Left colon (tissue), 2 donors: ENCODE measurements around the gene SCAP. TPM values are rescaled to one million over a fixed set of nuclear protein-coding genes. Genes with fewer than 3 reads are reported as not detected.
A peak's percentile ranks its signal among the peaks of the same experiment; 100 is the strongest.

Experiments used
- ATAC-seq: fragments of 200-7000 bp; cut with Tn5 transposase; one replicate; pipeline ENCODE4 v1.9.1; 2020; ENCODE audit warnings: mild to moderate bottlenecking, moderate library complexity
- DNase-seq, 2 donors: peaks; one replicate each; pipeline ENCODE4 v3.0.0-alpha.2; 2020
- intact Hi-C, 2 donors: fragments of 100-400 bp; cut with DNase I in 1 of 2; cut with micrococcal nuclease in 1 of 2; formaldehyde crosslinking; loops; one replicate each; pipeline versions ENCODE4 v1.11.2 to v1.14.0; 2022; cut with DNase I, micrococcal nuclease
- total RNA-seq, 2 donors: library from RNA; stranded (reverse); fragmentation: NEBNext Ultra II Directional; extraction: Animal tissue kit (Norgen Biotek cat#: 25700); gene quantifications; one replicate each; pipeline ENCODE4 v1.2.1, GENCODE V29; 2021
- donor health status: DM: no; HTN: no; CAD: no.
- donor health status: DM: yes; HTN: yes; CAD: no.

Gene SCAP
- total RNA-seq, 2 donors from 2014 or later = 118 to 123 TPM

DNA sequence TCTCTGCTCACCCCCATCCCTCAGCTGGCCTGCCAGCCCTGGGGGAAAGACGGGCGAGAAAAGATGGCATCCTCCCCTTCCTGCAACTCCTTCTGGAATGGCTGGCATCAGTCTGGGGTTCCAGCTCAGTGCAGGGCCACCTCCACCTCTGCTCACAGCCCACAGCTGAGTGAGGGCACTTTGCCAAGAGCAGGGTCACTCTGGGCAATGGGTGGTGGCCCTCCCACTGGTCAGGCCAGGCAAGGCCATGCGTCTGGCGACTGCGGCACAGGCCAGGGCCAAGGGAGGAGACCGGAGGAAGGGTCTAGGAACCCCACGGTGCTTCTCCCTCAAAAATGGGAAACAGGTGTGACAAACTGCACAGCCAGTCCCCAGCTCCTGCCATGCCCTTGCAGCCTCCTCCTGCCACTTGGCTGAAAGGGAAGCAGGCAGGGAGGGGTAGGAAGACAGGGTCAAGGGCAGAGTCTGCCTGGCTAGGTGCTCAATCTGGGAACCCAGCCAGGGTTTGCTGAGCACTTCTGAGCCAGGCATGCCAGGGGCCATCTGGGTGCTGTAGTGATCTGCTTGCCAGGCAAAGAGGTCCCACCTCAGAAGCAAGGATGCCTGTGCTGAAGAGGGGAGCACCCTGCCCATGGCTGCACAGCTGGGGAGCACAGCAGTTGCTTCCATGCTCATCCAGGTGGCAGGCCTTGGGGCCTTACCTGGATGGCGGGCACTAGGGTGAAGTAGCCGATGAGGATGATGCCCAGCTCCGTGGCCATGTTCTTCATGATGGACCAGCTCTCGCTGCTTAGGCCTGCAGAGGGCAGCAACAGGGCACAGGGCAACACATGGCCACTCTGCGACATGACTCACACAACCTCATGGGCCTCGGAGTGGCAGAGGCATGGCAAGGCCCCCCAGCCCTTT lies 53.7 kb downstream of the SCAP start:
- peak; percentile 63 to 64 for DNase-seq
- peak; percentile 61 for ATAC-seq
- intact Hi-C loops = loop anchor here (5.0 to 10.0 kb wide), 3 partner anchors 53 to 363 kb away; partner anchors contain the start of genes SCAP (in 2 of the 2) and SMARCC1 (in 1 of the 2)

DNA sequence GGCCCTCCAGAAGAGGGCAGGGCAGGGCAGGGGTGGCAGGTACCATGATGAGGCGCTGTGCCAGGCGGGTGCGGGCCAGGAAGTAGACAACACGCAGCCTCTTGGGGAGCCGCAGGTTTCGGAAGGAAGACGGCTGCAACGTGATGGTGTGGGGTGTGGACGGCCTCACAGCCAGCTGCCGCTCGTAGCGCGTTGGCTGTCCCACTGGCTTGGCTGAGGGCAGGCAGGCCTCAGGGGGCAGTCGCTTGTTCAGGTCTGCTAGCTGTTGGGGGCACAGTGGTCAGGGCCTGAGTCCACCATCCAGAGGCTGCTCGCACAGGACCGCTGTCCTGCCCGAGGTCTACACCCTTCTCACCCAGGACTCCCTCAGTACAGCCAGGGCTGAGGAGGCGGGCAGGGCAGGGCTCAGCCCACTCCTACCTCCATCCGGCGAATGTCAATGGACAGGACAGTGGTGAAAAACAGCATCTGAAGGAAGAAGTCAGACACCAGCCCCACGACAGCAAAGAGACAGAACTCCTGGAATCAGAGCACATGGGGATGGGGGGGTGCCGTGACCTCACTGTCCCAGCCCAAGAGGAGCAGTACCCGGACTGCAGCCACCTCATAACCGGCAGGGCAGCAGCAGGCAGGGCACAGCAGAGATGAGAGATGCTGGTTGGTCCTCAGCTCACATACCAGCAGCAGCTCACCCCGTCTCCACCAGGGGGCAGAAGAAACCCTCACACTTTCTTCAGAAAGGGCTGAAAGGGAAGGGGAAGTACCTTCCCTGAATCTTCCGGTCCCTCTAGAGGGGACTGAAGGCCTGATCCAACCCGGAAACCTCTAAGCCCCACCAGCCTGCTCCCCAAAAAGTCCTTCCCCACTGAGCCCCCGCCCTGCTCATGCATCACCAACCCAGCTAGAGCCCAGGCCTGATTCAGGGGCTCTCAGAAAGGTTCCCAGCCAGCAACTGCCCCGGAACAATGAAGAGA lies 54.9 kb downstream of the SCAP start:
- intact Hi-C loops = loop anchor here (5.0 to 10.0 kb wide), 3 partner anchors 54 to 364 kb away; partner anchors contain the start of genes SCAP (in 2 of the 2) and SMARCC1 (in 1 of the 2)
- ATAC-seq (peak; percentile 69), DNase-seq (peak; percentile 76 to 94)

DNA sequence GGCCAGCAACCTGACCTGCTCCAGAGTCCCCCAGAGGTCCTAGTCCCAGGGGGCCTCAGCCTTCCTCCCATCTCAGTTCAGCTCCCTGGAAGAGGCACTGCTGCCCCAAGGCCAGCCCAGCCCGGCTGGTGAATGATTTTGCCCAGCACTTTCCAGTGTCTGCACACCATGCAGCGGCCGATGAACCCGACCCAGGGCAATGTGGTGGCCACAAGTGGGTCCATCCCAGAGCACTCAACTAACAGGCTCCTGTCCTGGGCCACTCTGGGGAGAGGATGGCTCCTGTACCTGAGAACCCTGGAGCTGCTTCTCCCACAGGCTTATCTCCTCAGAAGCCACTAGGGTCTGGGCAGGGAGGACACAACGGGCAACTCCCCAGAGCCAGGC lies 55.7 kb downstream of the SCAP start:
- intact Hi-C loops = loop anchor here (5.0 to 10.0 kb wide), 3 partner anchors 55 to 365 kb away; partner anchors contain the start of genes SCAP (in 2 of the 2) and SMARCC1 (in 1 of the 2)
- ATAC-seq = no peak
- DNase-seq = no peak

DNA sequence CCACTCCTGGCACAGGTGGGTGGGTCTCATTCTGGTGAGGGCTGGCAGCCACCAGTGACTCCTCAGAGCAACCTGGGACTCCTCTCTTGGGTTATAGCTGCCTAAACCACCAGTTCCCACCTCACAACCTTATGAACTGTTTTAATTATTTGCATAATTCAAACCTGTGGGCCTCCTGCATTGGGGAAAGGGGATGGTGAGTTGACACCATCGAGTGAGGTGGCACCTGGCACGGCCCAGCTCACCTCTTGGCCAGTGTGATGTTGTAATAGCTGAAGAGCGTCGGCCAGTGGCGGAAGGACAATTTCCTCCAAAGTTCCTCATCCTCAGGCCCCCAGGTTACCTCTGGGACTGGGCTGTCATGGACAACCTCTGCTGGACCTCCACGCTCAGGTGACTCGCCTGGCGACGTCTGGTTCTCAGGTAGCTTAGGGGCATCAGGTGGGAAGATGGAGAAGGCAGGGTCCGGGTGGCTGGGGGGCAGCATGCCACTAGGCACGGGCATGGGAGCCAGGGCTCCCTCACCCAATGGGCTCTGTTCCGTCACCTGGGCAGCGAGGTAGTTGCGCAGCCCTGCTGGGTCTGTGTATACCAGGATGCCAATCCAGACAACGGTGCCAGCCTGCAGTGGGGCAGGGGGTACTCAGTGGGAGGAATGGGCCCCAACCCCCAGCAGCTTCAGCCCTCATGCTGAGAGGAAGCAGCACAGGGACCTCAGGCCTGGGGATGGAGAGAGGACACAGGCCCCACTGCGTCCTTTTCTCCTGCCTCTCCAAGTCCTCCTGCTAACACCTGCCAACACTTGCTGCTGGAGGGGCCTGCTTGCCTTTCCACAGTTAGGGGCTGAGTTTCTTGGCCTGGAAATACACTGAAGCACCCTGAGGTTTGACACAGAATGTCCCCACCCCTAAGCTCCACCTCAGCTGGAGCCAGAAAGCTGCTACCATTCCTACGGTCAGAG lies 56.4 kb downstream of the SCAP start:
- intact Hi-C loops = loop anchor here (5.0 to 10.0 kb wide), 3 partner anchors 55 to 365 kb away; partner anchors contain the start of genes SCAP (in 2 of the 2) and SMARCC1 (in 1 of the 2)
- ATAC-seq (no peak), DNase-seq (no peak)

DNA sequence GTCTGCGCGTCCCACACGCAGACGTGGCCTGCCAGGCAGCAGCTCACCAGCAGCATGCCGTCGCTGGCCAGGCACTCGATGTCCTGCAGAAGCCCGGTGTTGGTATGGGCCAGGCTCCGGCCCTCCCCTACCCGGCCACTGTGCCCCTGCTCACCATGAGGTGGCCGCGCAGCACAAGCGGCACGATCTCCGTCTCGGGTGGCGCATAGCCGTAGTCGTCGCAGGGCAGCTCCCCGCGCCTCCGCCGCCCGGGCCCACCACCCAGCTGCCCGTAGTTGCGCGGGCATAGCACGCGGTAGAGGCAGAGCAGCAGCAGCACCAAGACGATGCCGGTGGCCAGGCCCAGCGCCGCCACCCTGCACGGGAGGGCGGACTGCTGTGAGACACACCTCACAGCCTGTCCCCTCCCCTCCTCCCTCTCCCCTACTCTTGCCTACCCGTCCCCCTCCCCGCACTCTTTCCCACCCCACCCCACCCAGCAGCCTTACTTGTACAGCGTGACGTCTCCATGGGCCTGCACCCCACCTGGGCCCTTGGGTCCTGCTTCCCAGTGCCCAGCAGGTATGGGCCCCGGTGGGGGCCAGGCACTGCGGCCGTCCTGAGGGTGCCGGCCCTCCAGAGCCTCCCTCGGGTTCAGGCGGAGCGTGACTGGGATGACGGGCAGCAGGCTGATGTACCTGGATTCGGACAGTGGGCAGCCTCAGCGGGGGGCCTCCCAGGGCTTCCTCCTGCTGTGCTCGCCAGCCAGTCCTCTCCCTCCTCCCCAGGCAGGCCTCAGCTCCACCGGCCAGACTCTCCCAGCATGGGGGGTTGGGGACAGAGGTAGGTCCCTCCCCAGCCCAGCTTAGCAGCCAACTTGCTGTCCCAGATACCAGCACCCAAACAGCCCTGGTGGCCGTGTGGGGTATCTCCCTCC lies 57.3 kb downstream of the SCAP start:
- intact Hi-C loops = no loop called here
- ATAC-seq (no peak), DNase-seq (no peak)

DNA sequence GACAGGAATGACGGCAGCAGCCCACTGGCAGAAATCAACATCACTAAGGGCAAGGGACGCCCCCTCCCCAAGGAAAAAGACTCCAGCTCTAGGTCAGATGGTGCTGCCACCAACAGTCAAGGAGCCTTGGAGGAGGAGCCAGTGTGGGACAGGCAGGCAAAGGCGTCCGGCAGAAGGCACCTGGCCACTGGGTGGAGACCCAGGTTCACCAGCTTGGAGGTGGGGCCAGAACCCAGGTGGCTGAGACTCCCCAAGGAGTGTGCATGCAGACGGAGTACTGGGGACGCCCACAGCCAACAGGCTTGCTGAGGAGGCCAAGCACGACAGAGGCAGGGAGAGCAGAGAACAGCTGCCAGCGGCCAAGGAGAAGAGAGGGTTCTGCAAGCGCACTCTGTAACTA lies 59.7 kb downstream of the SCAP start:
- ATAC-seq (peak; percentile 51), DNase-seq (no peak)
- intact Hi-C loops = no loop called here

DNA sequence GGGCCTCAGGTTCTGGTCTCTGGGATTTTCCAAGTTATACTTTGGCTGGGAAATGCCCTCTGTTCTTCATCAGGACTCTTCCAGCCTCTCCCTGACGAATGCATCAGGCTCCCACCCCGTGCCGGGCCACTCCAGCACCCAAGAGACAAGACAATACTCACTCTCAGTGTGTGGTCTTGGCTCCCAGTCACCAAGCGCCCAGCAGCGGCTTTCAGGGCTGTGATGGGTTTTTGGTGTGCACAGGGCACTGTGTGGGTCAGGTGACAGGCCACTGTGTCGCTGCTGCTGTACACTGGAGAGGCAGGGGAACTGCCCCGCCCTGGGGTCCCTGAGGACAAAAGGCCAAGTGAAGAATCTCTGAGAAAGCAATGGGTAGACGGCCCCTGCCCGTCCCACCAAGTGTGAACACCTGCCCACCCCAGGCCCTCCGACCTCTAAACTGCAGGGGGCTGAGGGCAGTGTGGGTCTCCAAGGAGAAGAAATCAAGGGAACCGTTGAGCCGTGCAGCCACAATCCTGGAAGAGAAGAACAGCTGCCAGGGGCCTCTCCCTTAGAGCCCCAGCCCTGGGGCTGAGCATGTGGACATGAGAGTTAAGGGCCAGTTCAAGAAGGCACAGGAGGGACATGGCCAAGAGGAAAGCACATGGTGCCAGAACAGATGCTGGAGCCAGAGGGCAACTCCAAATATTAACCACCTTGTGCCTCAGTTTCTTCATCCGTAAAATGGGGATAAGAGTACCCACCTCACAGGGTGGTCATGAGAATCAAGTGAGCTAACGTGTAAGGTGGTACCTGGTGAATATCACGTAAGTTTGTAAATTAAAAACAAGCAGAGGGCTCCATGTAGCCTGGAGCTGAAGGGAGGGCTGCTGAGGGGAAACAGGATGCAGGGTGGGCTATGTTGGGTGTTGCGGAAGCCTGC lies 60.8 kb downstream of the SCAP start:
- intact Hi-C loops = no loop called here
- DNase-seq (no peak), ATAC-seq (no peak)

DNA sequence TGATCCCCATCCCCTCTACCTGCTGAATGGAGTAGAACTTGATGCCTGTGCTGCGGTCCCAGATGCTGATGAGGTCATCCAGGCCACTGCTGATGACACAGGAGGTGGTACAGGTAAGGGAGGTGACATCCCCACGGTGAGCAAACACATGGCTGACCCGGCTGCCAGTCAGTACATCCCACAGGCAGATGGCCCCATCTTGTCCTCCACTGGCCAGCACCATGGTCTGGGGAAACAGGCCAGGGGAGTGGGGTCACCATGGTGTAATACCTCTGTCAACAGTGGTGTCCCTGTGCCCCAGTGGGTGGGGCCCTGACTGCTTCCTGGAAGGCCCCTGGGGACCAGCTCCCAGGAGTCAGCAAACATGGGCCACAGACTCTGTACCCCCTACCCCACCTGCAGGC lies 61.6 kb downstream of the SCAP start:
- ATAC-seq = no peak
- DNase-seq = no peak
- intact Hi-C loops = no loop called here

DNA sequence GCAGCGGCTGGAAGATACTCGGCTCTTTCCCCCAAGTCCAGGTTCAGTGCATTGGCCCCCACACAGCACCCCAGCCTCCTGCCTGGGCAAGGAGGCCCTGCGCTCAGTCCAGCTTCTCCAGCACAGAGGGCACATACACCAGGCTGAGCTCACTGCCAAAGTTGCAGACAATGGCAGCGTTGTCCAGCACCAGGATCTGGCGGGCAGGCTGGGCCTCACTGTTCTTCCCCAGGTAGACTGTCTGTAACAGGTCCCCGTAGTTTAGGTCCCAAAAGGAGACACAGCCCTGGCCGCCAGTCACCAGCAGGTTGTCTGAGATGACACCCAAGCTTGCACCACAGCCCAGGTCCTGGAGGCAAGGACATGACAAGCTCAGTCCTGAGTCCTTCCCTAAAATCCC lies 62.0 kb downstream of the SCAP start:
- intact Hi-C loops = no loop called here
- ATAC-seq (no peak), DNase-seq (no peak)

DNA sequence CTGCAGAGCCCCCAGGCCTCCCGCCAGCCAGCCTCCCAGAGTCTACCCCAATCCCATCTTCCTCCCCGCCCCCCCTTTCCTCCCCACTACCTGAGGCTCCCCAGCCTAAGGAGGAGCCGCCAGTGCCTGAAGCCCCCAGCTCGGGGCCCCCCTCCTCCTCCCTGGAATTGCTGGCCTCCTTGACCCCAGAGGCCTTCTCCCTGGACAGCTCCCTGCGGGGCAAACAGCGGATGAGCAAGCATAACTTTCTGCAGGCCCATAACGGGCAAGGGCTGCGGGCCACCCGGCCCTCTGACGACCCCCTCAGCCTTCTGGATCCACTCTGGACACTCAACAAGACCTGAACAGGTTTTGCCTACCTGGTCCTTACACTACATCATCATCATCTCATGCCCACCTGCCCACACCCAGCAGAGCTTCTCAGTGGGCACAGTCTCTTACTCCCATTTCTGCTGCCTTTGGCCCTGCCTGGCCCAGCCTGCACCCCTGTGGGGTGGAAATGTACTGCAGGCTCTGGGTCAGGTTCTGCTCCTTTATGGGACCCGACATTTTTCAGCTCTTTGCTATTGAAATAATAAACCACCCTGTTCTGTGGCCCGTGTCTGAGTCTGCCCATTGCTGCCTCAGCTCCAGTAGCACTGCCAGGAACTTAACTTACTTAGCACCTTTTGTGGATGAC lies 62.8 kb downstream of the SCAP start:
- DNase-seq = no peak
- intact Hi-C loops = no loop called here
- no peak for ATAC-seq

DNA sequence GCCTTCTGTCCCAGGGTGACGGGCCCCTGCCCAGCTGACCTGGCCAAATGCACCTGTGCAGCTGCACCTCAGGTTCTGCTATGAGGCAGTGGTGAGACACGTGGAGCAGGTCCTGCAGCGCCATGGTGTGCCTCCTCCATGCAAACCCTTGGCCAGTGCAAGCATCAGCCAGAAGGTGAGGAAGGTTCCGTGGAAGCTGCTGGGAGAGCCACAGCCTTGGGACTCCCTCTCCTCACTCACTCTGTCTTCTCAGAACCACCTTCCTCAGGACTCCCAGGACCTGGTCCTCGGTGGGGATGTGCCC lies 63.3 kb downstream of the SCAP start:
- DNase-seq = no peak
- intact Hi-C loops = no loop called here
- no peak for ATAC-seq

DNA sequence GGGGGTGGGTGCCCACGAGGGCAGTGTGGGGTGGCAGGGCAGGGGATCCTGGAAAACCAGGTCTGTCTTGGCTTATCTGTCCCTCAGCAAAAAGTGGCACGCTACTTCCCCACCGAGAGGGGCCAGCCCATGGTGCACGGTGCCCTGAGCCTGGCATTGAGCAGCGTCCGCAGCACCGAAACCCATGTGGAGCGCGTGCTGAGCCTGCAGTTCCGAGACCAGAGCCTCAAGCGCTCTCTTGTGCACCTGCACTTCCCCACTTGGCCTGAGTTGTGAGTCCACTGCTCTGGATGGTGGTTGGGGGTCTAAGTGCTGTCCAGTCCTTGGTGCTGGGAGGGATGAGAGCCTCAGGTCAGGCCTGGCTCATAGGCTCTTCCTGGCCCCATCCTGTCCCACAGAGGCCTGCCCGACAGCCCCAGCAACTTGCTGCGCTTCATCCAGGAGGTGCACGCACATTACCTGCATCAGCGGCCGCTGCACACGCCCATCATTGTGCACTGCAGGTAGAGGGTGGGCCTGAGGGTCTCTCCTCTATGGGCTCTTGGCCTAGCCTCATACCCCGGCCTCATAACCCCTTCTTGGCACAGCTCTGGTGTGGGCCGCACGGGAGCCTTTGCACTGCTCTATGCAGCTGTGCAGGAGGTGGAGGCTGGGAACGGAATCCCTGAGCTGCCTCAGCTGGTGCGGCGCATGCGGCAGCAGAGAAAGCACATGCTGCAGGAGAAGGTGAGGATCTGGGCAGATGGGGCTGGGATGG lies 63.9 kb downstream of the SCAP start:
- ATAC-seq = no peak
- DNase-seq = no peak

DNA sequence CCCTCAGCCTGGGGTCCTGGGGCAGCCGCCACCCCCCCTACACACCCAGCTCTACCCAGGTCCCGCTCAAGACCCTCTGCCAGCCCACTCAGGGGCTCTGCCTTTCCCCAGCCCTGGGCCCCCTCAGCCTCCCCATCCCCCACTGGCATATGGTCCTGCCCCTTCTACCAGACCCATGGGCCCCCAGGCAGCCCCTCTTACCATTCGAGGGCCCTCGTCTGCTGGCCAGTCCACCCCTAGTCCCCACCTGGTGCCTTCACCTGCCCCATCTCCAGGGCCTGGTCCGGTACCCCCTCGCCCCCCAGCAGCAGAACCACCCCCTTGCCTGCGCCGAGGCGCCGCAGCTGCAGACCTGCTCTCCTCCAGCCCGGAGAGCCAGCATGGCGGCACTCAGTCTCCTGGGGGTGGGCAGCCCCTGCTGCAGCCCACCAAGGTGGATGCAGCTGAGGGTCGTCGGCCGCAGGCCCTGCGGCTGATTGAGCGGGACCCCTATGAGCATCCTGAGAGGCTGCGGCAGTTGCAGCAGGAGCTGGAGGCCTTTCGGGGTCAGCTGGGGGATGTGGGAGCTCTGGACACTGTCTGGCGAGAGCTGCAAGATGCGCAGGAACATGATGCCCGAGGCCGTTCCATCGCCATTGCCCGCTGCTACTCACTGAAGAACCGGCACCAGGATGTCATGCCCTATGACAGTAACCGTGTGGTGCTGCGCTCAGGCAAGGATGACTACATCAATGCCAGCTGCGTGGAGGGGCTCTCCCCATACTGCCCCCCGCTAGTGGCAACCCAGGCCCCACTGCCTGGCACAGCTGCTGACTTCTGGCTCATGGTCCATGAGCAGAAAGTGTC lies 64.7 kb downstream of the SCAP start:
- DNase-seq (no peak), ATAC-seq (no peak)
- intact Hi-C loops = no loop called here

More for the DNA sequence above, 63.9 kb downstream of the SCAP start:
- intact Hi-C loops = no loop called here

DNA sequence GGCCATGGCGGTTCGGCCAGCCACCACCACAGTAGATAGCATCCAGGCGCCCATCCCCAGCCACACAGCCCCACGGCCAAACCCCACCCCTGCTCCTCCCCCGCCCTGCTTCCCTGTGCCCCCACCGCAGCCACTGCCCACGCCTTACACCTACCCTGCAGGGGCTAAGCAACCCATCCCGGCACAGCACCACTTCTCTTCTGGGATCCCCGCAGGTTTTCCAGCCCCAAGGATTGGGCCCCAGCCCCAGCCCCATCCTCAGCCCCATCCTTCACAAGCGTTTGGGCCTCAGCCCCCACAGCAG lies 65.4 kb downstream of the SCAP start:
- intact Hi-C loops = no loop called here
- DNase-seq (no peak), ATAC-seq (no peak)
